Ovary (tissue), 9 donors: ENCODE measurements around the gene TRNAU1AP. TPM values are rescaled to one million over a fixed set of nuclear protein-coding genes. Genes with fewer than 3 reads are reported as not detected.
"Not testable (repeated sequence)": the region's sequence is repeated elsewhere in the genome, so short reads cannot be mapped to it uniquely, and the experiment has no call there.

ENCODE experiments used
- DNase-seq, 5 donors: peaks; one replicate each; pipeline ENCODE4 v3.0.0-alpha.2; 2019 to 2020
- H3K27ac ChIP-seq, 2 donors: fragments of 200-600 bp; one replicate each; pipeline versions ENCODE4 v1.5.1 to v1.8.0; 2019 to 2022
- H3K27me3 ChIP-seq: fragments of 200-600 bp; one replicate; pipeline ENCODE4 v1.8.0; 2022
- H3K36me3 ChIP-seq: fragments of 200-600 bp; sonication (generic); one replicate; pipeline ENCODE4 v1.5.1; 2019
- H3K4me1 ChIP-seq: one replicate; pipeline ENCODE4 v1.8.1; 2013; ENCODE audit warnings: mild to moderate bottlenecking, moderate library complexity; ENCODE audit not compliant: insufficient read depth
- H3K4me3 ChIP-seq: fragments of 200-600 bp; sonication (generic); one replicate; pipeline ENCODE4 v1.5.1; 2017
- H3K9me3 ChIP-seq, 2 donors: fragments of 200-600 bp in 1 of 2; sonication (generic) in 1 of 2; one replicate each; pipeline versions ENCODE4 v1.5.1 to v1.8.1; 2013 to 2019; ENCODE audit warnings: mild to moderate bottlenecking in 1 of 2, moderate library complexity in 1 of 2
- EP300 ChIP-seq: sonication (generic); formaldehyde crosslinking; IDR thresholded peaks from one replicate; pipeline ENCODE4 v1.6.1; 2017; ENCODE audit warnings: antibody characterized with exemption
- POLR2A ChIP-seq: fragments of 450-650 bp; IDR thresholded peaks from one replicate; pipeline ENCODE4 v1.6.1; 2017; ENCODE audit warnings: antibody characterized with exemption, mild to moderate bottlenecking, moderate library complexity
- WGBS, 3 donors: extraction: QIAGEN DNeasy Blood & Tissue Kit in 1 of 3; methylation state at CpG; one replicate each; pipeline versions ENCODE4 v1.1.5 to v1.1.7; 2013 to 2017; 5-methylcytosine and 5-hydroxymethylcytosine counted together
- intact Hi-C, 4 donors: fragments of 100-400 bp; cut with DNase I; formaldehyde crosslinking; loops; one replicate each; pipeline versions ENCODE4 v1.11.0 to v1.15.1; 2022 to 2023
- polyA plus RNA-seq, 2 donors: library from polyadenylated mRNA; stranded (reverse); fragments of 200-250 nt in 1 of 2; fragments of 350-450 nt in 1 of 2; fragmentation: Illumina TruSeq in 1 of 2; extraction: RNeasy Lipid Tissue Mini Kit (QIAGEN cat#74804) in 1 of 2; gene quantifications; one replicate each; pipeline ENCODE4 v1.2.3, GENCODE V29; 2013 to 2014
- total RNA-seq, 7 donors: library from RNA; depleted of rRNA in 2 of 7; stranded (reverse); fragments of >200 nt in 2 of 7; fragmentation: NEBNext Ultra II Directional in 3 of 7; extraction: Animal tissue kit (Norgen Biotek cat#: 25700) in 3 of 7; gene quantifications; one replicate each; pipeline versions ENCODE4 v1.1.0 to v1.2.4, GENCODE V29; 2016 to 2023
- TF ChIP-seq, protein P1 (sequence below), 3 donors: fragments of 450-650 bp in 2 of 3; fragments of 200-600 bp in 1 of 3; IDR thresholded peaks; one replicate each; pipeline versions ENCODE4 v1.5.1 to v1.8.0; 2016 to 2022; ENCODE audit warnings: antibody characterized with exemption in 3 of 3, mild to moderate bottlenecking in 1 of 3
- donor health status: DM: no; HTN: no; CAD: no; lungs with moderate emphysema.
- donor health status: DM: no; HTN: no; CAD: no.
- donor health status: Bipolar disorder and iron deficiency.
- donor health status: DM: yes; HTN: yes; CAD: no.
- donor health status: DM: no; HTN: no; CAD: no.
- donor health status: DM: yes; HTN: yes; CAD: no.

TRNAU1AP gene
- total and polyA plus RNA-seq, 9 donors: 18.8 to 37.6 (median 20.7) TPM

- H3K4me1 ChIP-seq: peaks cover 5% of the 10 kb centered on the region
- no peaks in the 10 kb centered on the region for H3K36me3 ChIP-seq
- 4 to 6% (median 5%) methylated on average over 21 of the region's 21 CpGs for WGBS, 3 donors
- peak overlapping the region; percentile 54 to 83 for H3K27ac ChIP-seq
- no peaks in the 10 kb centered on the region for H3K9me3 ChIP-seq
- H3K27me3 ChIP-seq: no peaks in the 10 kb centered on the region
- DNase-seq: no peak
- H3K4me3 ChIP-seq: peak overlapping the region; percentile 58
- intact Hi-C loops: loop anchor here in 2 of 4 donors (2.0 to 10.0 kb wide), 4 partner anchors 78 to 363 kb away; no protein-coding TSS in a partner anchor
- TF ChIP-seq POLR2A (no peak), EP300 (no peak)
- TF ChIP-seq, protein P1, sequence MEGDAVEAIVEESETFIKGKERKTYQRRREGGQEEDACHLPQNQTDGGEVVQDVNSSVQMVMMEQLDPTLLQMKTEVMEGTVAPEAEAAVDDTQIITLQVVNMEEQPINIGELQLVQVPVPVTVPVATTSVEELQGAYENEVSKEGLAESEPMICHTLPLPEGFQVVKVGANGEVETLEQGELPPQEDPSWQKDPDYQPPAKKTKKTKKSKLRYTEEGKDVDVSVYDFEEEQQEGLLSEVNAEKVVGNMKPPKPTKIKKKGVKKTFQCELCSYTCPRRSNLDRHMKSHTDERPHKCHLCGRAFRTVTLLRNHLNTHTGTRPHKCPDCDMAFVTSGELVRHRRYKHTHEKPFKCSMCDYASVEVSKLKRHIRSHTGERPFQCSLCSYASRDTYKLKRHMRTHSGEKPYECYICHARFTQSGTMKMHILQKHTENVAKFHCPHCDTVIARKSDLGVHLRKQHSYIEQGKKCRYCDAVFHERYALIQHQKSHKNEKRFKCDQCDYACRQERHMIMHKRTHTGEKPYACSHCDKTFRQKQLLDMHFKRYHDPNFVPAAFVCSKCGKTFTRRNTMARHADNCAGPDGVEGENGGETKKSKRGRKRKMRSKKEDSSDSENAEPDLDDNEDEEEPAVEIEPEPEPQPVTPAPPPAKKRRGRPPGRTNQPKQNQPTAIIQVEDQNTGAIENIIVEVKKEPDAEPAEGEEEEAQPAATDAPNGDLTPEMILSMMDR (IDR thresholded peaks at IDR 0.05): no peak
These were observed 34.0 kb upstream of the TRNAU1AP start for GRCh38 chr1:28518745-28519341.

DNA sequence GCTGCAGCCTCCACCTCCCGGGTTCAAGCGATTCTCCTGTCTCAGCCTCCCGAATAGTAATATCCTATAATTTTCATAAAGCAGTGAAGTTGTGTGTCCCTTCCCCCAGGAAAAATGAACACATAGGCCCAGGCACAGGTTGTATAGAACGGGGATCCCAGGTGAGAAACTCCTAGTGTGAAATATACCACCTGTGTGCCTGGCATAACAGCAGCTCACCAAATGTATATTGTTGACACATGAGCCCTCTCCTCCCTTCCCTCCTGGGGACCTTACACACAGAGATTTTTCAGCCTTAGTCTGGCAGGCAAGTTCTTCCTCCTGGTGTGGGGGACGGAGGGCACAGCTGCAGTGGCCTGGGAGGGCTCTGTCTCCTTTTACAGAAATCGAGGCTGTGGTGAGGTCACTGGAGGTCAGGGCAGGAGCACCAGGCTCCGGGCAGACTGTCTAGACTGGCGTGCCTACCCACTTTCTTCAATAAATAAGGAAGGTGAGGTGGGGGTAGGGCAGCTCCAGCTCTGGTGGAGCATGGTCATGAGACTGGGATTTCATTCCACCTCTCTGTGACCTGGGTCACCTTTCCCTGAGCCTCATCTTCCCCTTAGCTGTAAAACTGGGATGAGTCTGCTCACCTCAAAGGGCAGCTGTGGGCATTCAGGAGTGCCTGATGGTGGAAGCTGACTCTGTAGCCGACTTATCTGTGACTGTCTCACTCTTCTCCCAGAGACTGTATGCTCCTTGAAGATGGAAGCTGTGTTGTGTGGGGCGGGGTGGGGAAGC is 32.7 kb upstream of the TRNAU1AP start:
- Histone ChIP-seq H3K27me3 (no peaks in the 10 kb centered on the region), H3K27ac (no peak overlapping the region), H3K36me3 (no peaks in the 10 kb centered on the region), H3K4me1 (peaks cover 5% of the 10 kb centered on the region), H3K4me3 (no peak overlapping the region), H3K9me3 (no peaks in the 10 kb centered on the region)
- TF ChIP-seq, protein P1 (IDR thresholded peaks at IDR 0.05): no peak
- no peak for TF ChIP-seq POLR2A
- TF ChIP-seq EP300: no peak
- intact Hi-C loops: loop anchor here in 3 of 4 donors (1.0 to 10.0 kb wide), 6 partner anchors 74 to 362 kb away; partner anchors contain the start of gene RAB42 (in 1 of the 3)
- no peak for DNase-seq
- WGBS, 3 donors: 81 to 86% (median 82%) methylated on average over 10 of the region's 10 CpGs

DNA sequence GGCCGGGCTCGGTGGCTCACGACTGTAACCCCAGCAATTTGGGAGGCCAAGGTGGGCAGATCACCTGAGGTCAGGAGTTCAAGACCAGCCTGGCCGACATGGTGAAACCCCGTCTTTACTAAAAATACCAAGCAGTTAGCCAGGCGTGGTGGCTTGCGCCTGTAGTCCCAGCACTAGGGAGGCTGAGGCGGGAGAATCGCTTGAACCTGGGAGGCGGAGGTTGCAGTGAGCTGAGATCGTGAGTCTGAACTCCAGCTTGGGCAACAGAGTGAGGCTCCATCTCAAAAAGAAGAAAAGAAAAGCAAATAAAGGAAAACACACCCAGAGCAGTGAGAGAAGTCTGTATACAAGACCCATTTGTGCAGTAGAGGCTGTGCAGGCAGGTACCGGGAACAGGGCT is 32.1 kb upstream of the TRNAU1AP start:
- not testable (repeated sequence) for H3K4me1 ChIP-seq, H3K36me3 ChIP-seq, DNase-seq, H3K27ac ChIP-seq, H3K4me3 ChIP-seq, H3K9me3 ChIP-seq, H3K27me3 ChIP-seq
- WGBS, 3 donors: 93 to 95% (median 94%) methylated on average over 12 of the region's 12 CpGs
- intact Hi-C loops: loop anchor here in 2 of 4 donors (1.0 to 10.0 kb wide), 2 partner anchors 74 kb away; partner anchors contain the start of gene RAB42 (in 1 of the 2)

- peaks cover 5% of the 10 kb centered on the region for H3K4me1 ChIP-seq
- no peak overlapping the region for H3K27ac ChIP-seq
- H3K4me3 ChIP-seq: no peak overlapping the region
- H3K9me3 ChIP-seq: no peaks in the 10 kb centered on the region
- no peak for DNase-seq
- no peaks in the 10 kb centered on the region for H3K27me3 ChIP-seq
- no peak for TF ChIP-seq POLR2A
- TF ChIP-seq, protein P1 (IDR thresholded peaks at IDR 0.05): no peak
- TF ChIP-seq EP300: no peak
- intact Hi-C loops: loop anchor here in 1 of 4 donors (10.0 kb wide), 1 partner anchor 73 kb away; the partner anchor contains the start of gene RAB42
- H3K36me3 ChIP-seq: no peaks in the 10 kb centered on the region
- 89 to 91% (median 90%) methylated on average over 6 of the region's 6 CpGs for WGBS, 3 donors
These were observed 31.3 kb upstream of the TRNAU1AP start for GRCh38 chr1:28521502-28522164.

GRCh38 chr1:28522537-28522936 is 30.3 kb upstream of the TRNAU1AP start:
- not testable (repeated sequence) for H3K36me3 ChIP-seq, H3K4me1 ChIP-seq, H3K9me3 ChIP-seq, H3K27me3 ChIP-seq, H3K27ac ChIP-seq, DNase-seq, H3K4me3 ChIP-seq
- WGBS, 3 donors: 90 to 93% (median 91%) methylated on average over 9 of the region's 9 CpGs
- intact Hi-C loops: loop anchor here in 1 of 4 donors (10.0 kb wide), 1 partner anchor 72 kb away; the partner anchor contains the start of gene RAB42

- H3K36me3 ChIP-seq, H3K27ac ChIP-seq, H3K4me3 ChIP-seq, H3K27me3 ChIP-seq, H3K4me1 ChIP-seq, H3K9me3 ChIP-seq, DNase-seq: not testable (repeated sequence)
- WGBS, 3 donors: 74 to 82% (median 75%) methylated on average over 10 of the region's 10 CpGs
- intact Hi-C loops: loop anchor here in 1 of 4 donors (10.0 kb wide), 1 partner anchor 70 kb away; the partner anchor contains the start of gene RAB42
These were observed 27.8 kb upstream of the TRNAU1AP start for GRCh38 chr1:28525002-28525642.
